GM18502 (cell line): ENCODE data around the gene ZNF473.

Experiments used
- ATAC-seq: cut with Tn5 transposase; IDR thresholded peaks from one replicate; pipeline ENCODE4 v1.9.1; 2021; ENCODE audit warnings: mild to moderate bottlenecking; ENCODE audit not compliant: unreplicated experiment, poor library complexity

Gene ZNF473

DNA sequence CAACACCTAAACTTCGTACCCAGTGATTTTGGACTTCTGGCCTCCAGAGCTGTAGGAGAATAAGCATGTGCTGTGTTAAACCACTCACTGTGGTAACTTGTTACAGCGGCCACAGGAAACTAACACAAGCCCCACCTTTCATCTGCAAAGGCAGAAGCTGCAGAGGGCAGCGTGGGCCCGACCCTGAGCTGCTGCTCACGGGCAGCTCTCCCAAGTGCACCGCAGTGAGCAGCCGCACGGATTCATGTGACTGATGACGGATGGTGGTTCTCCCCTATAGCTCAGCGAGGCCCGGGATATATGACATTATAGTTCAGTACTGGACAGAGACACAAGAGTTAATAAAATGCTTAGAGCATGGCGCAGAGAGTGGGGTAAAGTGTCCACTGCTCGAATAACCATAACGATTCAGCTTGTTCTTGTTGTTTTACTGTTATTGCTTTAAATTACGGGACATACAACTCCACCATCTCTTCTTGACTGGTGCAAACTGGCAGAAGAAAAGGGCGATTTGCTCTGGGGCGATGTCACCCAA lies 22.5 kb upstream of the ZNF473 start:
- no peak for ATAC-seq

DNA sequence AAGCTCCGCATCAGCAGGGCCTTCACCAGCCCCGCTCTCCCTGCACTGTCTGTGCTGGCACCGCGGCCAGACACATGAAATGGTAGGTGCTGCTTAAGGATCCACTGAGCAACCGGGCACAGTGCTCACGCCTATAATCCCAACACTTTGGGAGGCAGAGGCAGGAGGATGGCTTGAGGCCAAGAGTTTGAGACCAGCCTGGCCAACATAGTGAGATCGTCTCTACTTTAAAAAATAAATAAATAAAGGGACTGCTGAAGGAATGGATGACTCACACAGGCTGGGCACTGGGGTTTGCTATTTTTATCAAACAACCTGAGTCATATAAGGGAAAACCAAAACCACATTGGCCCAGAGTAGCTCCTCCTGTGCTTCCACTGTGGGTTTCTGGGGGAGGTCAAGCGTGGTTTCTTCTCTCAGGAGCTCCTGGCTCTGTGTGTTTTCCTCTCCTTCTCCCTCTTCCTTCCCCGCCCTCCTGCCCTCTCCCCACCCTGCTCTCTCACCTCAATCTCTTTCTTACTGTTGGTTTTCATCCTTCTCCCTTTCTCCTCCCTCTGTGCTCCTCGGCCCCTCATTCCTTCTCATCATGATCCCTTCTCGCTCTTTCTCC lies 21.9 kb upstream of the ZNF473 start:
- no peak for ATAC-seq

DNA sequence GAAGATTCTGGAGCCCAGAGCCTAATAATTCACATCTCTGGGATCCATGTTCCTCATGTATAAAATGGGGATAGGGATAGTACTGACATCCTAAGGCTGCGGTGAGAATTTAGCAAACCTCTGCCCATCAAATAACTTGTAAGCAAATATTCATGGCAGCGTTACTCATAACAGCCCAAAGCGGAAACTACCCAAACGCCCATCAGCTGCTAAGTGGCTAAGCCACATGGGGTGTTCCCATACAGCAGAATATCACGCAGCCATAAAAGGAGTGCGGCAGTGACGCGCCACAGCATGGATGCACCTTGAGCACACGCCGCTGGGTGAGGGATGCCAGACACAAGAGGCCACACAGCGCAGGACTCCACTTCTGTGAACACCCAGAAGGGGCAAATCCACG lies 20.4 kb upstream of the ZNF473 start:
- no peak for ATAC-seq

DNA sequence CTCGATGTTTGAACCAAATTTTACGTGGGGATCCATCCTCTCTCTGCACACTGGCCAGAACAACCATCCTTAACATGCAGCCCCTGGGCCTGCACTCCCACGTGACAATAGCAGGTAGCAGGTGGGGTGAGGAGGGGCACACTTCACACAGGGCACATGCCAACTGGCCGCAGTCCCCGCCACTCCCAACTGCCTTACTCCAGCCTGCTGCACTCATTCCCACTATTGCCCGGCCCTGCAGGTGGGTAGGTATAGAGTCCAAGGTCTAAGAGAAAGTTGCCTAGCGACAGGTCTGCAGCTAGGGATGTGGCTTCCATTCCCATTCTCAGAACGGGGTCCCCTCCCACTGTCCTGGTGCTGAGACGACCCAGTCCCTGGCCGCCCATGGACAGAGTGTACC lies 18.6 kb upstream of the ZNF473 start:
- no peak for ATAC-seq

DNA sequence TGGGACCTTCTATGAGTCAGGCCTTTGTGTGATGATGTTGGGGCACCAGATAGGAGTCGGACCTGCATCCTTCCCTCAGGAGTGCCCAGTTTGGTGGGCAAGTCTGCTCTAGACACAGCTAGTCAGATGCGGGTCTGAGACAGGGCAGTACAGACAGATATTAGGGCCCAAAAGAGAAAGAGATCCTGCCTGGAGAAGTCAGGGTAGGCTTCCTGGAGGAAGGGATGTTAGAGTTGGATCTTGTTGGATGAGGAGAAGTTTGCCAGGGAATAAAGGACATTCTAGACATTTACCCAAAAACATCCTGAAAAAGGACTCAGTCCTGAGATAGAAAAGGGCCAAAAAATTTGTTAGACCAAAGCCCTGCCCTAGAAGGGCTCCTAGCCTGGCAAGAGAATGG lies 17.9 kb upstream of the ZNF473 start:
- no peak for ATAC-seq

DNA sequence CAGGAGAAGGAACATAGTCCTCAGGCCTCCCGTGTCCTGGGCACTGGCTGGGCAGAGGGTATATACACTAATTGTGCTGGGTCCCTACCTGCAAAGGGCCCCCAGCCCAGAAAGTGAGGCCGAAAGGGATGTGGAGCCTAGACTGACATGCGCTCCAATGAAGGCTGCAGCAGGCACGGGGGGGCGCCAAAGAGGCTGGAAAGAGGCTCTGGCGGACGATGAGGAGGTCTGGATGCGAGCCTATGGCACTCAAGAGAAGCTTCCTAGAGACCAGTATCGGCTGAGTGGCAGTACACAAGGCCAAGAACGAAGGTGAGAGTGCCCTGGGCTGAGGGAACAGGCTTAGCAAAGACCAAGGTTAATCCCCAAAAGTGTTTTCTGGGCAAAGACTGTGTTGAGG lies 17.3 kb upstream of the ZNF473 start:
- ATAC-seq: no peak

DNA sequence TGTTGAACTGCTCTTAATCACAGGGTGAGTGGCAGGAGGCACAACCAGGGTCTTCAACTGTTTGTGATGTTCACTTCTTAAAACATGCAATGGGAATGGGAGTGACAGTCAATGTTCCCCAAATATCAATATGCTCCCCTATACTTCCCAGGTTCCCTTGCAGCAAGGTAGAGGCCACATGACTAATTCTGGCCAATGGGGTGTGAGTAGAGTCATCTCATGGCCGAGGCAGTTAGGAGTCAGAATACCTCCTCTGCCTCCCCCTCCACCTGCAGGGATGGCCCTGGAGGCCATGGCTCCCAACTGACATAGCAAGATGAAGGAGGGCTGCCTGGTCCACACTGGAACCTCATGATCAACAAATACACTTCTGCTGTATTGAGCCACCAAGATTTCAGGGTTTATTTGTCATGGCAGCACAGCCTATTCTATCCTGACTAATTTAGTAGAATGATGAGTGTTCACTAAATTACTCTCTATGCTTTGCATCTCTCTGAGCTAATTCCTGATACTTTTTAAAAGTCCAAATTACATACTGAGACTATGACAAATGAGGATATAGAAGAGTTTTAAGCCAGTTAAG lies 9.5 kb upstream of the ZNF473 start:
- no peak for ATAC-seq

DNA sequence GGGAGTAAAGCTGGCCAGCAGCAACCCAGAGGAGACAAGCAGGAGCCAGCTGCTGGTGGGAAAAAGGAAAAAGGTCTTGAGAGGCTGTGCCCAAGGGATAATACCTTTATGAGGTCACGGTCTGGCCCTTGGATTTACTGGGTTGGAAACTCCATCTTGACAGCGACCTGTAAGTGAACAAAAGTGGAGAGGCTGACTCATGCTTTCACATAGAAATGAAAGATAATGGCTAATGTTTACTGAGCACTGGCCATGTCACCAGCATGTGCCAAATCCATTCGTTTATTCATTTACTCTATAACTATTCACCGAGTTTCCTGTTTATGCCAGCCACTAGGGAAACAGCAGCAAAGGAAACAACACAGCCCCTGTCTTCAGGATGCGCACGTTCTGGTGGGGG lies 5.3 kb upstream of the ZNF473 start:
- ATAC-seq: no peak

DNA sequence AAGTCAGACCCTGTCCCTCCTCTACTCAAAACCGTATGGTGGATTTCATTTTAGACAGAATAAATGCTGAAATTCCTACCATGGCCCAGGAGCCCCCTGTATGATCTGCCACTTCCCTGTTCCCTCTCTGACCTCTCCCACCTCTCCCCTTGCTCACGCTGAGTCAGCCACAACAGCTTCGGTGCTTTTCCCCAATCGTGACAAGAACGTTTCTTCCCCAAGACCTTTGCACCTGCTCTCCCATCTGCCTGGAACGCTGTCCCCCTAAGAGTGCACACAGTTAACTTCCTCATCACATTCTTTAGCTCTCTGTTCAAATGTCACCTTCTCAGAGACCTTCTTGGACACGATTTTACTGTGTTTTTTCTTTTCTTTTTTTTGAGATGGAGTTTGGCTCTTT lies 3.0 kb upstream of the ZNF473 start:
- no peak for ATAC-seq

DNA sequence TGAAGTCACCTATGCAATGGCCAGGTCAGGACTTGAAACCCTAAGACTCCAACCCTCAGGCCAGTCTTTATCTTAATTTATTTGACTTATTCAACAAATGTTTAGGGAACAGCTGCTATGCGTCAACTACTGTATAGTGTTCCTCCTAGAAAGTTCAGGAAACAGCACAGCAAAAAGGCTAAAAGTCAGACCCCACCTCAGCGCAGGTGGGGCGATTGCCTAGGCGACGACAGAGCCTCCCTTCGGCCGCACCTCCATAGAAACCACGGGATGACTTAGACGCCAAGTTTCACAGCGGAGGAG lies 1.1 kb upstream of the ZNF473 start:
- ATAC-seq: no peak

DNA sequence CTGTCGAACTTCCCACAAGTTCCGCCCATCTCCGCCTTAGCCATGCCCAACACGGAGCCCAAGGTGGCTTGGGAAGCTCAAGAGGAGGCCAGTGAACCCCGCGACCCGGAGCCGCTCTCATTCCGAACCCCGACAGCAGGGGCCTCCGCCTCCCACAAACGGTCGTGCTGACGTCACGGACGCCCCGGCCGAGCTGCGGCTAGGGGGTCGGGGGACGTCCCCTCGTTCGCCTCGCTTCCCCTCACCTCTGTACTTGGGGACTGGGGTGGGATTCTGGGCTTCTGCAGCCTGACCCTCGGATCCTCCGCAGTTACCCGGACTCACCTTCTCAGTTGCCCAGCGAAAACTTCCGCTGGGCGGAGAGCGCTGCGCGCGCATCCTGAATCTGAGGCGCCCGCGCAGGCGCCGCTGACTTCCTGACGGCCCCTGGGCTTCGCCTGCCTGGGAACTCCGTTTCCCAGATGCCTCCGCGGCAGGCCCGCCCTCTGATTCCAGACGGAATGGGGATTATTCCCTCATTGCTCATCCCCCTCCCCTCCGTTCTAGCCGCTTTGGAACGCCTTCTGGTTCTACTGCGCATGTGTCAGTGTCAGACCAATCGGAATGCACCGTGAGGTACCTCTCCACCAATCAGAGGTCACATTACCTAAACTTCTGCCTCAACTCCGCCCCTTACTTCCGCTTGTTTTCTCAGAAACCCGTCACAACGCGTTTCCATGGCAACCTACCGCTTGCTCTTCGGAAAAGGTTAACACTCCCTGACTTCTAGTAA lies 597 bp upstream of the ZNF473 start, which contains the start of gene VRK3:
Gene VRK3, minus strand, starts transcription at position 351 of the 772 bp plus-strand sequence. CDS start 9,210 bp downstream, outside the sequence.
- ATAC-seq: peak; percentile 81

DNA sequence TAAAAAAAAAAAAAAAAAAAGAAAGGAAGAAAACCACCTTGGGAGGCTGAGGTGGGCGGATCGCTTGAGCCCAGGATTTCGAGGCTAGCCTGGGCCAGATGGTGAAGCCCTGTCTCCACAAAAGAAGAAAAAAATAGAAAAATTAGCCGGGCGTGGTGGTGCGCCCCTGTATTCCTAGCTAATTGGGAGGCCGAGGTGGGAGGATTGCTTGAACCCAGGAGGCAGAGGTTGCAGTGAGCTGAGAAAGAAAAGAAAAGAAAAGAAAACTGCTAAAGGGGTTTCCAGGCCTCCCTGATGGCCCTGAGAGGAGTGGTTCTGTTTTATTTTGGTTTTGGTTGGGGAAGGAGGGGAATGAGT lies 723 bp downstream of the ZNF473 start:
- ATAC-seq: no peak

DNA sequence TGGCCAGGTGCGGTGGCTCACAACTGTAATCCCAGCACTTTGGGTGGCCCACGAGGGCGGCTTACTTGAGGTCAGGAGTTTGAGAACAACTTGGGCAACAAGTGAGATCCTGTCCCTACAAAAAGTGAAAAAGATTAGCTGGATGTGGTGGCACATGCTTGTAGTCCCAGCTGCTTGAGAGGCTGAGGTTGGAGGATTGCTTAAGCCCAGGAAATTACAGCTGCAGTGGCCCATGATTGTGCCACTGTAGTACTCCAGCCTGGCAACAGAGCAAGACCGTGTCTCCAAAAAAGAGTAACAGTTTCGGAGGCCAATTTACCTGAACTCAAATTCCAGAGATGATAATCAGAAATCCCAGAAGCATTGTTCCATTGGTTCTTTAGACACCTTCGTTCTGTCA lies 4.4 kb downstream of the ZNF473 start:
- ATAC-seq: no peak

DNA sequence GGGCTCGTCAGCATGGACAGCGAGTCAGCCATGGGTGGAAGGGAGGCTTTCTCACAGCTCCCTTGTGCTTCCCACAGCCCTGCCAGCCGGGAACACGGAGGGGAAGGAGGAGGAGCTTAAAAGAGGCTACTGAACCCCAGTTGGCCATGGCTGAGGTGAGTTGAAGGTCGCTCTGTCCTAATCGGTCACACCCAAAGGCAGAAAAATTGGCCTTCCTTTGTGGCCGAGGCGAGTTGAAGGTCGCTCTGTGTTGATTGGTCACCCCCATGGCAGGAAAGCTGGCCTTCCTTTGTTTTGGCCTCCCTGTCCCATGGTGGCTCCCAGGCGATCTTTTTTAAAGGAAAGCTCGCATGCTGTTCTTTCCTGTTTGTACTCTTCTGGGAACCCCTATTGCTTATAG lies 5.1 kb downstream of the ZNF473 start:
- no peak for ATAC-seq

DNA sequence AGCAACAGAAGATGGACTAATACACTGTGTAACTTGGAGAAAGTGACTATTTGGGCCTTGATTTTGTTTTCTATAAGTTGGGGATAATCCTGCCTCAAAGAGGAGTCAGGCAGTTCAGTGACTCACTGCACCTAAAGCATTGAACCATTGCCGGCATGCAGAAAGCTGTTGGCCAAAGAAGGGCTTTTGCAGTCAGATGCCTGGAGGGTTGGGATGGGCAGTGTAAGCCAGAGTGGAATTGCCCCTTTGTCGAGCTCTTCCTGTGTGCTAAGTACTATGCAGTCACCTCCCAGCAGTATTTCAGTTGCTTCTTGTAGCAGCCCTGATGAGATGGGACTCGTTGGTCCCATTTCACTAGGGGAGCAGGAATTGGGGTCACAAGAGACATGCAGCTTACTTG lies 11.1 kb downstream of the ZNF473 start:
- no peak for ATAC-seq

DNA sequence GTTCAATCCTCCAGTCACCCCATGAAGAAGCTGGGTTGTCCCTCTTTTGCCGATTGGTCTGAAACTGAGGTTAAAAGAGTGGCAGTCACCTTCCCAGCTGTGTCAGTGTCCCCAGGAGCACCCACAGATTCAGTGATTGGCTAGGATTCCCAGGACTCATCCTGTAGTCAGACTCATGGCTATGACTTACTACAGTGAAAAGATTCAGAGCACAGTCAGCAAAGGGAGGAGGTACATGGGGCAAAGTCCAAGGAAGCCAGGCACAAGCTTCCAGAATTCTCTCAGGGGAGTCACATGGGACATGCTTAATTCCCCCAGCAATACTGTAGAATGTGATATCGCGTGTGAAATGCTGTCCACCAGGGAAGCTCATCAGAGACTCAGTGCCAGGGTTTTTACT lies 14.2 kb downstream of the ZNF473 start:
- no peak for ATAC-seq

DNA sequence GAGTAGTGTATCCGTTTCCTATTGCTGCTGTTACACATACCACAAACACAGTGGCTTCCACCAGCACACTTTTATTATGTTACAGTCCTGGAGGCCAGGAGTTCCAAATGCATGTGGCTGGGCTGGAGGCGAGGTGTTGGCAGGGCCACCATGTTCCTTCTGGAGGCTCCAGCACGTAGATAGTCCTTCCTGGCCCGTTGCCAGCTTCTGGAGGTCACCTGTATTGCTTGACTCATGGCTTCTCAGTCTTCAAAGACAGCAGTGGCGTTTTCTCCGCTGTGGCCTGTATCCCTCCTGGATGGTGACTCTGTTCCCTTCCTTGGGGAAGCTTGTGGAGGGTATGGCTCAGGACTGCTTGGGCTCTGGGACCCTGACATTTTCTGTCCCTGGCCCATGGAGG lies 15.2 kb downstream of the ZNF473 start:
- no peak for ATAC-seq

DNA sequence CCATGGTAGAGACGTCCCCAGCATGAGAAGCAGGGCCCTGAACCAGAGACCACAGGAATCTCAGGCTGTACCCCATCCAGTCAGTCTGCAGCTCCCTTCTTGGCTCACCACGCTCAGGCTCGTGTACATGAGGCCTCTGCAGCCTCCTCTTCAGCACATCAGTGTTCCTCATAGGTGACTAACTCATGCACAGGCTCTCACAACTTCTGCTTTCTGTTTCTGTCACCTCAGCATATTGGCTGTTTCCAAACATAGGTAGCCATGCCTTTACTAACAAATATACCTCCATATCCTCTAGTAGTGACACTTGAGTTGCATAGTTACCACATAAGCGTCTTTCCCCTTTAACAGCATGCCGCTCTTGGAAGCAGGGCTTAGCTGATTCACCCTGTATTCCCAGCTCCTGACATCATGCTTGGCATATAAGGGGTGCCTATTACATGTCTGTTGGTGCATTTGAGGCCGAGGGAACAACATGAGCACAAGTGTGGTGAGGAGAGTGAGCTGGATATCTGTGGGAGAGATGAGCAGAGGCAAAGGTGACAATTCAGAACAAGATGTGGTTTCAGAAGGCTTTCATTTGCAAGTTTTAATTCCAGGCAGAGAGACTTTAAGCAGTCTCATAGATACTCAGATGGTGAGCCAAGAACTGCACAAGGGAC lies 16.7 kb downstream of the ZNF473 start:
- ATAC-seq: no peak

DNA sequence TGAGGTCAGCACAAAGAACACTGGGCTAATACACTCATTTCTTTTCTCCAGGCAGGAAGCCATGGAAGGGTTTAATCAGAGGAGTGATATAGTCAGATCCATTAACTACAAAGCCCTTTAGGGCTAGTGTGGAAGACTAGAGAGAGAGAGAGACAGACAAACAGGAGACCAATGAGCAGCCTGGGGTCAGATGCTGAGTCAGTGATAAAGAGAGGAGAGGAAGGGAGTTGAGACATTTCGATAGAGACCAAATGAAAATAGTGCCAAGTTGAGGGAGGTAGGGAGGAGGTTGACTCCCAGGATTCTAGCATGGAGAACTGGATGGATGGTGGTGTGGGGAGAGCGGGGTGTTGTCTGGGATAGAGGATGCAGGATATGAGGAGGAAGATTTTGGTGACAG lies 18.2 kb downstream of the ZNF473 start:
- ATAC-seq: no peak

DNA sequence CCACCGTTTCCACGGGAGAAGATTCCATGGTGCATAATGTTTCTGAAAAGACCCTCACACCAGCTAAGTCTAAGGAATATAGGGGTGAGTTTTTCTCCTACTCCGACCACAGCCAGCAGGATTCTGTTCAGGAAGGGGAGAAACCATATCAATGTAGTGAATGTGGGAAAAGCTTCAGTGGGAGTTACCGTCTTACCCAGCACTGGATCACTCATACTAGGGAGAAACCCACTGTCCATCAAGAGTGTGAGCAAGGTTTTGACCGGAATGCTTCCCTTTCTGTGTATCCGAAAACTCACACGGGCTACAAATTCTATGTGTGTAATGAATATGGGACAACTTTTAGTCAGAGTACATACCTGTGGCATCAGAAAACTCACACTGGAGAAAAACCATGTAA lies 19.1 kb downstream of the ZNF473 start:
- ATAC-seq: no peak
